Ovary (tissue), 3 donors: ENCODE measurements around the gene ZNF672.

Experiments
- CTCF ChIP-seq, 3 donors: fragments of 450-650 bp in 2 of 3; fragments of 200-600 bp in 1 of 3; IDR thresholded peaks; one replicate each; pipeline versions ENCODE4 v1.5.1 to v1.8.0; 2016 to 2022; ENCODE audit warnings: antibody characterized with exemption in 3 of 3, mild to moderate bottlenecking in 1 of 3
- POLR2A ChIP-seq: fragments of 450-650 bp; IDR thresholded peaks from one replicate; pipeline ENCODE4 v1.6.1; 2017; ENCODE audit warnings: antibody characterized with exemption, mild to moderate bottlenecking, moderate library complexity
- donor health status: DM: no; HTN: no; CAD: no.

GRCh38 chr1:248816042-248816851 lies 21.8 kb upstream of the ZNF672 start:
- TF ChIP-seq POLR2A (no peak), CTCF (IDR thresholded peaks at IDR 0.05) (no peak)
